Measurements from ENCODE around the gene EYS.
A peak's percentile ranks its signal among the peaks of the same experiment; 100 is the strongest.

DNA sequence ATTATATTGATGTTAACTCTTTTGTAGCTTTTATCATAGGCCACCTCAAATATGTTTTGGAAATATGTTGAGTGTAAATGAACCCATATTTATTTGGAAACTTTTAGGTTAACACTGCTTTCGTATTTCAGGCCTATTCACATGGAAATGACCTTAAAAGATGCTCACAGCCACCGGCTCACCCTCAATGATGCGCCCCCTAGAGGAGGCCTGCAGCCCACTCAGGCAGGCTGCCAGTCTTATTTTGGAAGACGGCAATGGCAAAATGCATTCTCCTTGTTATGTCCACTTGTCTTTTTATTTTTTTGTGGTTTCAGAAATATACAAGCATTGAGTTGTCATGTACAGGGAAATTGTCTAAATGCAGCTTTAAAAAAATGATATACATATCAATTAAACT lies 1201.7 kb downstream of the EYS start:
- TF ChIP-seq, protein P1, sequence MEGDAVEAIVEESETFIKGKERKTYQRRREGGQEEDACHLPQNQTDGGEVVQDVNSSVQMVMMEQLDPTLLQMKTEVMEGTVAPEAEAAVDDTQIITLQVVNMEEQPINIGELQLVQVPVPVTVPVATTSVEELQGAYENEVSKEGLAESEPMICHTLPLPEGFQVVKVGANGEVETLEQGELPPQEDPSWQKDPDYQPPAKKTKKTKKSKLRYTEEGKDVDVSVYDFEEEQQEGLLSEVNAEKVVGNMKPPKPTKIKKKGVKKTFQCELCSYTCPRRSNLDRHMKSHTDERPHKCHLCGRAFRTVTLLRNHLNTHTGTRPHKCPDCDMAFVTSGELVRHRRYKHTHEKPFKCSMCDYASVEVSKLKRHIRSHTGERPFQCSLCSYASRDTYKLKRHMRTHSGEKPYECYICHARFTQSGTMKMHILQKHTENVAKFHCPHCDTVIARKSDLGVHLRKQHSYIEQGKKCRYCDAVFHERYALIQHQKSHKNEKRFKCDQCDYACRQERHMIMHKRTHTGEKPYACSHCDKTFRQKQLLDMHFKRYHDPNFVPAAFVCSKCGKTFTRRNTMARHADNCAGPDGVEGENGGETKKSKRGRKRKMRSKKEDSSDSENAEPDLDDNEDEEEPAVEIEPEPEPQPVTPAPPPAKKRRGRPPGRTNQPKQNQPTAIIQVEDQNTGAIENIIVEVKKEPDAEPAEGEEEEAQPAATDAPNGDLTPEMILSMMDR (IDR thresholded peaks at IDR 0.05) = peak; percentile 21; the same call in 1 of the 3 replicates
- TF ChIP-seq, protein P2, sequence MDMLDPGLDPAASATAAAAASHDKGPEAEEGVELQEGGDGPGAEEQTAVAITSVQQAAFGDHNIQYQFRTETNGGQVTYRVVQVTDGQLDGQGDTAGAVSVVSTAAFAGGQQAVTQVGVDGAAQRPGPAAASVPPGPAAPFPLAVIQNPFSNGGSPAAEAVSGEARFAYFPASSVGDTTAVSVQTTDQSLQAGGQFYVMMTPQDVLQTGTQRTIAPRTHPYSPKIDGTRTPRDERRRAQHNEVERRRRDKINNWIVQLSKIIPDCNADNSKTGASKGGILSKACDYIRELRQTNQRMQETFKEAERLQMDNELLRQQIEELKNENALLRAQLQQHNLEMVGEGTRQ (IDR thresholded peaks at IDR 0.05) = no peak
- TF ChIP-seq RAD21 (conservative IDR thresholded peaks at IDR 0.05 in 1 of 2, IDR thresholded peaks at IDR 0.05 in 1 of 2) = no peak
- TF ChIP-seq FOXS1 (CRISPR knock-in tag; IDR thresholded peaks at IDR 0.05) = no peak
- TF ChIP-seq, protein P3, sequence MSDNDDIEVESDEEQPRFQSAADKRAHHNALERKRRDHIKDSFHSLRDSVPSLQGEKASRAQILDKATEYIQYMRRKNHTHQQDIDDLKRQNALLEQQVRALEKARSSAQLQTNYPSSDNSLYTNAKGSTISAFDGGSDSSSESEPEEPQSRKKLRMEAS (IDR thresholded peaks at IDR 0.05) = no peak
- no peak for TF ChIP-seq POLR2A (IDR thresholded peaks at IDR 0.05; ENCODE audit: low read length)
- TF ChIP-seq EP300 (IDR thresholded peaks at IDR 0.05) = no peak

All from A549 (cell line).